CD4-positive, alpha-beta T cell (primary cell): ENCODE results near the gene TCF12. TPM values are rescaled to one million over a fixed set of nuclear protein-coding genes. Genes with fewer than 3 reads are reported as not detected.

ENCODE experiments used
- ATAC-seq: fragments of 200-7000 bp; cut with Tn5 transposase; one replicate; pipeline ENCODE4 v1.10.0; 2022; ENCODE audit warnings: mild to moderate bottlenecking; ENCODE audit not compliant: poor library complexity
- CTCF ChIA-PET: fragments of 350-600 bp; sonication (Branson Sonifier 250); formaldehyde crosslinking; loops from one replicate; lab custom pipeline; 2021; ENCODE audit warnings: antibody characterized with exemption, inconsistent platforms; lab: Charles Lee
- POLR2A ChIA-PET: fragments of 350-600 bp; sonication (Branson Sonifier 250); formaldehyde crosslinking; loops from one replicate; lab custom pipeline; 2021; ENCODE audit warnings: antibody characterized with exemption, inconsistent platforms; lab: Charles Lee
- DNase-seq, 14 experiments: peaks; one replicate each; pipeline ENCODE4 v3.0.0-alpha.2; 2013 to 2020; ENCODE audit warnings: mixed read lengths in 2 of 14
- H3K27ac ChIP-seq, 2 donors: one replicate each; pipeline versions ENCODE4 v1.5.1 to v1.7.0; 2013; ENCODE audit warnings: low read length in 2 of 2, low read depth in 1 of 2, mild to moderate bottlenecking in 1 of 2
- H3K27me3 ChIP-seq, 2 experiments: 1 replicate in 1 of 2; 2 replicates in 1 of 2; pipeline versions ENCODE4 v1.6.1 to v1.7.0; 2013; ENCODE audit warnings: low read length in 2 of 2, control low read depth in 1 of 2, mild to moderate bottlenecking in 1 of 2, moderate library complexity in 1 of 2; ENCODE audit not compliant: insufficient read depth in 2 of 2, control insufficient read depth in 1 of 2
- H3K36me3 ChIP-seq: one replicate; pipeline ENCODE4 v1.6.1; 2013; ENCODE audit warnings: low read length, control low read depth; ENCODE audit not compliant: insufficient read depth
- H3K4me1 ChIP-seq: one replicate; pipeline ENCODE4 v1.6.1; 2013; ENCODE audit warnings: low read length, control low read depth; ENCODE audit not compliant: insufficient read depth
- H3K4me3 ChIP-seq: one replicate; pipeline ENCODE4 v1.5.1; 2013; ENCODE audit warnings: mild to moderate bottlenecking, low read length, moderate library complexity
- H3K9me3 ChIP-seq, 2 experiments: 1 replicate in 1 of 2; 2 replicates in 1 of 2; pipeline versions ENCODE4 v1.6.1 to v1.7.0; 2013; ENCODE audit warnings: low read length in 2 of 2, mild to moderate bottlenecking in 2 of 2, control low read depth in 1 of 2, moderate library complexity in 1 of 2; ENCODE audit not compliant: control insufficient read depth in 1 of 2, insufficient read depth in 1 of 2
- H3K27ac Mint-ChIP-seq: one replicate; pipeline ENCODE4 v1.8.0; 2020; ENCODE audit warnings: mixed read lengths
- H3K27me3 Mint-ChIP-seq: one replicate; pipeline ENCODE4 v1.8.0; 2021; ENCODE audit warnings: mixed read lengths
- H3K36me3 Mint-ChIP-seq: one replicate; pipeline ENCODE4 v1.8.0; 2021; ENCODE audit warnings: low read depth, mixed read lengths
- H3K4me1 Mint-ChIP-seq: one replicate; pipeline ENCODE4 v1.8.0; 2021; ENCODE audit warnings: low read depth, mixed read lengths
- H3K4me3 Mint-ChIP-seq: one replicate; pipeline ENCODE4 v1.8.0; 2020; ENCODE audit warnings: mild to moderate bottlenecking, mixed read lengths
- H3K9me3 Mint-ChIP-seq: one replicate; pipeline ENCODE4 v1.8.0; 2020; ENCODE audit warnings: mixed read lengths
- CTCF ChIP-seq: fragments of 200-600 bp; IDR thresholded peaks from one replicate; pipeline ENCODE4 v1.8.0; 2022; ENCODE audit warnings: antibody characterized with exemption, mild to moderate bottlenecking
- intact Hi-C, 2 experiments: fragments of 100-400 bp; cut with DNase I in 1 of 2; cut with micrococcal nuclease in 1 of 2; formaldehyde crosslinking; loops; one replicate each; pipeline versions ENCODE4 v1.15.1 to v1.9.0; 2023 to 2025; cut with DNase I, micrococcal nuclease
- total RNA-seq, 174 experiments: library from RNA in 2 of 174; stranded (reverse) in 2 of 174; gene quantifications; one replicate each; pipeline ENCODE4 v1.2.3 and lab custom pipeline; 2021 to 2026

Gene TCF12
- total RNA-seq, 2 experiments from 2014 or later, result 54.0 TPM

GRCh38 chr15:57282686-57283085 is 364.2 kb downstream of the TCF12 start:
- ATAC-seq (no peak), DNase-seq (no peak)
- intact Hi-C loops, result no loop called here
- H3K27me3 ChIP-seq, result no peaks in the 10 kb centered on the region
- H3K4me3 Mint-ChIP-seq, result no peak overlapping the region
- no peak for TF ChIP-seq CTCF
- H3K9me3 ChIP-seq, result no peaks in the 10 kb centered on the region
- POLR2A ChIA-PET, result interaction anchor here (0.6 kb wide), 1 partner anchor 9 kb away, joined by 4 read pairs; no protein-coding TSS in a partner anchor
- H3K4me1 Mint-ChIP-seq, result peaks cover 11% of the 10 kb centered on the region
- H3K4me1 ChIP-seq, result no peaks in the 10 kb centered on the region
- H3K27ac Mint-ChIP-seq, result no peak overlapping the region
- peaks cover 95% of the 10 kb centered on the region for H3K36me3 Mint-ChIP-seq
- no peak overlapping the region for H3K4me3 ChIP-seq
- no peaks in the 10 kb centered on the region for H3K9me3 Mint-ChIP-seq
- H3K27me3 Mint-ChIP-seq, result no peaks in the 10 kb centered on the region
- peaks cover 39% of the 10 kb centered on the region for H3K36me3 ChIP-seq
- CTCF ChIA-PET, result no interaction called here
- H3K27ac ChIP-seq, result no peak overlapping the region

GRCh38 chr15:57283774-57284503 is 365.5 kb downstream of the TCF12 start:
- Histone ChIP-seq H3K4me1 (no peaks in the 10 kb centered on the region), H3K27me3 (no peaks in the 10 kb centered on the region), H3K4me3 (no peak overlapping the region), H3K36me3 (peaks cover 41% of the 10 kb centered on the region), H3K9me3 (no peaks in the 10 kb centered on the region), H3K27ac (no peak overlapping the region)
- Mint-ChIP-seq H3K4me1 (peaks cover 11% of the 10 kb centered on the region), H3K27ac (peak overlapping the region; percentile 37), H3K4me3 (no peak overlapping the region), H3K27me3 (no peaks in the 10 kb centered on the region), H3K9me3 (no peaks in the 10 kb centered on the region), H3K36me3 (peaks cover 96% of the 10 kb centered on the region)
- CTCF ChIA-PET, result no interaction called here
- DNase-seq, result no peak
- POLR2A ChIA-PET, result no interaction called here
- no peak for ATAC-seq
- intact Hi-C loops, result no loop called here
- no peak for TF ChIP-seq CTCF

- intact Hi-C loops, result no loop called here
- no peaks in the 10 kb centered on the region for H3K27me3 ChIP-seq
- no peaks in the 10 kb centered on the region for H3K4me1 ChIP-seq
- Mint-ChIP-seq H3K36me3 (peaks cover 96% of the 10 kb centered on the region), H3K27me3 (no peaks in the 10 kb centered on the region), H3K27ac (peak overlapping the region; percentile 37), H3K4me1 (peaks cover 11% of the 10 kb centered on the region), H3K9me3 (no peaks in the 10 kb centered on the region), H3K4me3 (no peak overlapping the region)
- no peak for ATAC-seq
- peaks cover 41% of the 10 kb centered on the region for H3K36me3 ChIP-seq
- ChIA-PET POLR2A (no interaction called here), CTCF (no interaction called here)
- H3K4me3 ChIP-seq, result no peak overlapping the region
- no peak for DNase-seq
- TF ChIP-seq CTCF, result no peak
- no peaks in the 10 kb centered on the region for H3K9me3 ChIP-seq
- H3K27ac ChIP-seq, result no peak overlapping the region
Measured at GRCh38 chr15:57284535-57284934, 366.1 kb downstream of the TCF12 start.
